ENCODE data around the gene ZBP1. TPM values are rescaled to one million over a fixed set of nuclear protein-coding genes. Genes with fewer than 3 reads are reported as not detected.

The ZBP1 gene
- total RNA-seq, 2 experiments from 2014 or later = 10.2 to 11.7 TPM

DNA sequence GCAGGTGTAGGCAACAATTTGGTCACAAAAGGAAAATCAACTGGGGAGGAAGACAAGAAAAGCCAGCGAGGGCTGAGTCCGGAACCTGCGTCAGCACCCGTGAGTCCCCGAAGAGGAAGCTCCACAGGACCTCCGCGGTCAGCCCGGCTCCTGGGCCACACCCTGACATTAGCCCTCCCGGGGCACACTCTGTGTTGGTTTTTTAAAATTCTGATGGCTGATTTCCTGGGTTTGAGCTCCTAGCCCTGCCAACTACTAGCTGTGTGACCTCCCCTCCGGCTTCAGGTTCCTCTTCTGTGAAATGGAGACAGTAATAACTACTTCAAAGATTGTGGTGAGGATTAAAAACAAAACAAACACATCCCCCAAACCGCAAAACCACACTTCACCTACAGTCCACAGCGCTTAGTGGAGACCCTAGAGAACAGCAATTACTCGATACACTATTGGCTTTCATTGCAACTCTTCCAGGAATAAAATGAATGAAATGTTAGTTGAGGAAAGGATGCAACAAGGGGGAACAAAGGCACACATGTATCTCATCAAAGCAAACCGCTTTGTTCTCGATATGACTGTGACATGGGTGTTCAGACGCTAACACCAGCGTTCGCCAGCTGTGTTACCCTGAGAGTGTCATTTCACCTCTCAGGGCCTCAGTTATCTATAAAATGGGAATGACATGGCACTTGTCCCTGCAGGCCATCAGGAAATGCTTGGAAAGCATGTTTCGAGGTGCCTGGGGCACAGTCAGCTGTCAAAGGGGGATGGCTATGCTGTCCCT, 985 bp downstream of the ZBP1 start:
- Mint-ChIP-seq H3K9me3 (ENCODE audit: insufficient read depth) (peaks cover 2% of the 10 kb centered on the region), H3K27me3 (ENCODE audit: low read depth) (peaks cover 2% of the 10 kb centered on the region), H3K36me3 (ENCODE audit: low read depth) (peaks cover 10% of the 10 kb centered on the region), H3K4me1 (ENCODE audit: low read depth) (peaks cover 72% of the 10 kb centered on the region), H3K4me3 (peak overlapping the region; percentile 79), H3K27ac (peak overlapping the region; percentile 96)
- ChIA-PET CTCF (interaction anchor here (0.9 to 8.2 kb wide), 14 partner anchors 10 to 561 kb away, joined by 3 to 75 read pairs (median 6); no protein-coding TSS in a partner anchor), POLR2A (interaction anchor here (0.7 to 3.2 kb wide), 13 partner anchors 9 to 1032 kb away, joined by 3 to 52 read pairs (median 4); partner anchors contain the start of genes RBM38 and STX16)
- DNase-seq = peak; percentile 95
- peak; percentile 77 for ATAC-seq

DNA sequence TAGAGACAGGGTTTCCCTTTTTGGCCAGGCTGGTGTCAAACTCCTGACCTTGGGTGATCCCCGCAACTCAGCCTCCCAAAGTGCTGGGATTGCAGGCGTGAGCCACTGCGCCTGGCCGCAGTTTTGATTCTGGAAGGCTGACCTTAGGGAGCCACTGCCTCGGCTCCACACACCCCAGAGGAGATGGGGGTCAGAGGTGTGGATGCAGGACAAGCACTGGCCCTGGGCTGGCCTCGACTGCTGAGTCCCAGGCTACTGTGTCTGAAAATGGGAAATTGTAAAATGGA, 1.5 kb downstream of the ZBP1 start:
- CTCF ChIA-PET = interaction anchor here (0.9 to 8.2 kb wide), 11 partner anchors 10 to 221 kb away, joined by 3 to 75 read pairs (median 8); no protein-coding TSS in a partner anchor
- DNase-seq = no peak
- Mint-ChIP-seq H3K27me3 (ENCODE audit: low read depth) (peaks cover under 1% of the 10 kb centered on the region), H3K9me3 (ENCODE audit: insufficient read depth) (no peaks in the 10 kb centered on the region), H3K27ac (peak overlapping the region; percentile 96), H3K4me3 (peak overlapping the region; percentile 79), H3K36me3 (ENCODE audit: low read depth) (peaks cover 5% of the 10 kb centered on the region), H3K4me1 (ENCODE audit: low read depth) (peaks cover 72% of the 10 kb centered on the region)
- no peak for ATAC-seq
- POLR2A ChIA-PET = interaction anchor here (0.8 to 3.2 kb wide), 7 partner anchors 10 to 229 kb away, joined by 3 to 52 read pairs (median 4); partner anchors contain the start of gene RBM38

DNA sequence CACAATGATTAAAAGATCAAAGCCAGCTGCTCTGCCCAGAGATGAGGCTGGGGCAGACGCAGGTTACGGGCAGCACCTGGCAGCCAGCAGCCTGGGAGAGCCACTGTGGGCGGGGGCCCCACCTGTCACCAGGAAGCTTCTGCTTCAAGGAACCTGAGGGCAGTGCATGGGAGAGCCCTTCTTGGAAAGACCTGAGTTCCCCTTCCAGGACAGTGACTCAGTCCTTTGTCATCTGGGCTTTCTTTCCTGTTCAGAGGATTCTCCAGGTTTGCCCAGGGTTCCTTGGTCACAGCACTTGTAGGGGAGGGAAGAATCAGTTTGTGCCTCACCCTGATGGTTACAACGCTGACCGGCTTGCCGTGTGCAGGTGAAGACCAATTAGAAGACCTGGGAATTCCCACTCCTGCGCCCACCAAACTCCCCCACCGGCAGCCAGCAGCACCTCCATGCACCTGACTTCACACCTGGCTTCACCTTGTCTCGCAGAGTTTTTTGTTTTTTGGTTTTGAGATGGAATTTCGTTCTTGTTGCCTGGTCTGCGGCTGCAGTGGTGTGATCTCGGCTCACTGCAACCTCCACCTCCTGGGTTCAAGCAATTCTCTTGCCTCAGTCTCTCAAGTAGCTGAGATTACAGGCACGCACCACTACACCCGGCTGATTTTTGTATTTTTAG, 2.0 kb downstream of the ZBP1 start:
- no peak for ATAC-seq
- peak; percentile 37 for DNase-seq
- POLR2A ChIA-PET = interaction anchor here (0.9 to 2.9 kb wide), 4 partner anchors 9 to 228 kb away, joined by 4 to 8 read pairs (median 6); partner anchors contain the start of gene RBM38
- no peaks in the 10 kb centered on the region for H3K9me3 Mint-ChIP-seq (ENCODE audit: insufficient read depth)
- no peaks in the 10 kb centered on the region for H3K27me3 Mint-ChIP-seq (ENCODE audit: low read depth)
- H3K36me3 Mint-ChIP-seq (ENCODE audit: low read depth) = peaks cover 7% of the 10 kb centered on the region
- H3K4me3 Mint-ChIP-seq = peak overlapping the region; percentile 79
- H3K27ac Mint-ChIP-seq = peak overlapping the region; percentile 96
- CTCF ChIA-PET = interaction anchor here (1.1 to 8.2 kb wide), 6 partner anchors 11 to 63 kb away, joined by 3 to 69 read pairs (median 14); no protein-coding TSS in a partner anchor
- H3K4me1 Mint-ChIP-seq (ENCODE audit: low read depth) = peaks cover 71% of the 10 kb centered on the region

DNA sequence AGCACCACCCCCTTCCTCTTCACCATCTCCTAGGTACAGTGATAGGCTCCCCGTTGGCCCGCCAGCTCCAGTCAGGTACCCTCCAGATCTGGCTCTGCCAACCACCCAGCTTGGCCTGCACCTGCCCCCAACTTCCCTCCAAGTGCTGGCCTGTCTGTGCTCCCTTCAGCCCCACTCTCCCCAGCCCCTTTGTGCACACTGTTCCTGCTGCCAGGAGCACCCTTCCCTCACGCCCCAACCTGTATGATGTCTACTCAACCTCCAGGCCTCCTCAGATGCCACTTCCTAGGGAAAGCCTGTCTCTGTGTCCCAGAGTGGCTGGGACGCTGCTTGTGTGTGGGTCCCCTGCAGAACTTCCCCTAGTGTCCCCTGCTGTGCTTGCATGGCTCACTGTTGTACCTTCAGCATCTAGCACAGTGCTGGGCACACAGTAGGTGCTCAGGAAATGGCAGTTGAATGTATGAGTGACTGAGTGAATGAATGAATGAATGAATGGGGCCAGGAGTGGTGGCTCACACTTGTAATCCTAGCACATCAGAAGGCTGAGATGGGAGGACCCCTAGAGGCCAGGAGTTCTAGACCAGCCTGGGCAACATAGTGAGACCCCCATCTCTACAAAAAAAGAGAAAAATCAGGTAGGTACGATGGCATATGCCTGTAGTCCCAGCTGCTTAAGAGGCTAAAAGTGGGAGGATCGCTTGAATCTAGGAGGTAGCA, 3.0 kb downstream of the ZBP1 start:
- Mint-ChIP-seq H3K9me3 (ENCODE audit: insufficient read depth) (no peaks in the 10 kb centered on the region), H3K36me3 (ENCODE audit: low read depth) (peaks cover 12% of the 10 kb centered on the region), H3K4me3 (no peak overlapping the region), H3K4me1 (ENCODE audit: low read depth) (peaks cover 61% of the 10 kb centered on the region), H3K27me3 (ENCODE audit: low read depth) (no peaks in the 10 kb centered on the region), H3K27ac (peak overlapping the region; percentile 14)
- ATAC-seq (no peak), DNase-seq (no peak)
- CTCF ChIA-PET = interaction anchor here (1.6 to 8.2 kb wide), 4 partner anchors 12 to 593 kb away, joined by 4 to 69 read pairs (median 34); no protein-coding TSS in a partner anchor
- POLR2A ChIA-PET = interaction anchor here (0.9 to 1.8 kb wide), 2 partner anchors 10 to 15 kb away, joined by 4 read pairs; no protein-coding TSS in a partner anchor

DNA sequence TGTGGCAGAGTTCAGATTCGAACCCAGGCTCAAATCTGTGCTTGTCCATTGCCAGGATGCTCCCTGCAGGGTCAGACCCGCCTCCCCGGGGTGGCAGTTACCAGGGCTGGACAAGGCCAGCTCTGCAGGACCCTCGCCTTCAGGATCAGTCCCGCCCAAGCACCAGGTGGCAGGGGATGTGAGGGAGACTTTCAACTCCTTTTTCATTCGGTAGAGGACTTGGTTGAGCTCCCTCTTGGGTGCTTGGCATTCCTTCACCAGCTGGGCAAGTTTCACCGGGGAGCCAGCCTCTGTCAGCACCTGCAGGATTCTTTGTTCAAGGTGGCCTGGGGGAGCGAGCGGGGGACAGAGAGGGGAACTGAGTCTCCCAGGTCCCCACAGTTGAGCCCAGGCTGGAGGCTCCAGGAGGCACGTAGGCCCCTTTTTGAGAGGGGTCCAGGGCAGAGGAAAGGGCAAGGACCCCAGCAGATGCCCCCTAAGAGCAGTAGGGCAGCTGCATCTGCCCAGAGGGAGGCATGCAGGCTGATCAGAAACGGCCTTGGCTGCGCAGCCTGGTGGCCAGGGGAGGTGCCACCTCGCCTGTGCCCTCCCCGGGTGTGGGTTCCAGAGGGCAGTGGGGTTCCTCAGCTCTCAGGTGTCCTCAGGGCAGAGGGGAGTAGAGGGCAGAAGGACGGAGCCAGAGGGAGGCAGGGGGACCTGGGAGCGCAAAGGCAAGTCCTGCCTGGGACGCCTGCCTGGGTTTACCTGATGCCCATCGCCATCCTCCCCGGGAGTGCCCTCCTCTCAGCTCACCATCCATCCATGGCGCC, 3.9 kb downstream of the ZBP1 start:
- ChIA-PET CTCF (interaction anchor here (1.6 to 2.1 kb wide), 3 partner anchors 20 to 594 kb away, joined by 4 to 8 read pairs (median 5); no protein-coding TSS in a partner anchor), POLR2A (interaction anchor here (0.8 kb wide), 1 partner anchor 10 kb away, joined by 3 read pairs; no protein-coding TSS in a partner anchor)
- Mint-ChIP-seq H3K27me3 (ENCODE audit: low read depth) (no peaks in the 10 kb centered on the region), H3K27ac (no peak overlapping the region), H3K4me1 (ENCODE audit: low read depth) (peaks cover 52% of the 10 kb centered on the region), H3K36me3 (ENCODE audit: low read depth) (peaks cover 12% of the 10 kb centered on the region), H3K9me3 (ENCODE audit: insufficient read depth) (no peaks in the 10 kb centered on the region), H3K4me3 (no peak overlapping the region)
- ATAC-seq = no peak
- no peak for DNase-seq

DNA sequence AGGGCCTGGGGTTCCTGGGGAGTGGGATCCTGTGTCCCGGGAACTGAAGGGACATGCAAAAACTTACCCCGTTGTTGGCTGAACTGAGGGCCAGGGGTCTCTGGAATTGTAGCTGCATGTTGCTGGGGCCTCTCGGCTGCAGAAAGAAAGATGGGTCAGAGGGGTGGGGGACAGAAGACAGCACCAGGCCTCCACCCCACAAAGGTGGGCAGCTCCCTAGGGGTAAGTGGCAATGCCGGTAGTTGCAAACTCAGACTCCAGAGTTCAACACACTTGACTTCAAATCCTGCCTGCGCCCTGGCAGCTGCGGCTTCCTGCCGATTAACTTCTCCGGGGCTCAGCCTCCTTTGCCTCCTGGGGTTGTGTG, 4.8 kb downstream of the ZBP1 start:
- CTCF ChIA-PET = interaction anchor here (1.6 to 2.1 kb wide), 3 partner anchors 19 to 595 kb away, joined by 4 to 8 read pairs (median 5); no protein-coding TSS in a partner anchor
- Mint-ChIP-seq H3K9me3 (ENCODE audit: insufficient read depth) (no peaks in the 10 kb centered on the region), H3K4me1 (ENCODE audit: low read depth) (peaks cover 43% of the 10 kb centered on the region), H3K27ac (no peak overlapping the region), H3K4me3 (no peak overlapping the region), H3K36me3 (ENCODE audit: low read depth) (peaks cover 18% of the 10 kb centered on the region), H3K27me3 (ENCODE audit: low read depth) (no peaks in the 10 kb centered on the region)
- ATAC-seq (no peak), DNase-seq (no peak)
- POLR2A ChIA-PET = interaction anchor here (0.8 kb wide), 1 partner anchor 9 kb away, joined by 3 read pairs; no protein-coding TSS in a partner anchor

DNA sequence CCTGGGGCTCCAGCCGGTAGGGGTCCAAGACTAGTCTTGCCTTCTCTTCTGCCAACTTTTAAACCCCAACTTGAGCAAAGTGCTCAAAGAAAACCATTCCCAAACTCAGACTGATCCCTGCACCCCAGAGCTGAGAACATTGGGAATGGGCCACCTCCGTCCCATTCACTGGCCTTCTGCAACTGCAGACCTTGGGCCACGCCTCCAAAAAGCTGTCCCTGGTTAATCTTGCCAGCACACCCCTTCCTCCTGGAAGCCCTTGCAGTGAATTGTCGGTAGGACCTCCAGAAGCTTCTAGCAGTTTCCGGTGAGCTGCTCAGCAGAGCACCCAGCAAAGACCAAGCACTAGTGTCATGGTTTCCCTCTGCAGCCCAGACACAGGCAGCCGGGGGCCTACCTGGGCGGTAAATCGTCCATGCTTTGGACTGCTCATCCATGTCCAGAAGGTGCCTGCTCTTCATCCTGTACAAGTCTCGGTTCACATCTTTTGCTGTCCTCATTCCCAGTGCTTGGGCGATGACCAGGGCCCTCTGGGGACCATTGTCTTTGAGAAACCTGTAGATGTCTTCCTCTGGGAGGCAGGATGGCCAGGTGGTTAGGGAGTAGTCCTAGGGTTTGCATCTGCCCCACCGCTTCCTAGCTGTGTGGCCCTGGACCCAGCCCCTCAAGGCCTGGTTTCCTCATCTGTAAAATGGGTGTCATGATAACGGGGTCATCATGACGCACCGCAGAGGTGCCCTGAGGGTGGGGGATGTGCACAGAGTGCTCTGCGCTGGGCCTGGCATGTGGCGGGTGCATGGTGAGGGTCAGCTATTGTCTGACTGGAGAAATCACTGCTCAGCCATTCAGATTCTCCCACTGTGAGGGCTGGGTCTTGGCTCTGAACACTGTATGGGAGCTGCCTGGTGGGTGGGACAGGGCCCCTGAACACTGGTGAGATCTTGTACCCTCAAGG, 5.5 kb downstream of the ZBP1 start:
- Mint-ChIP-seq H3K27me3 (ENCODE audit: low read depth) (no peaks in the 10 kb centered on the region), H3K9me3 (ENCODE audit: insufficient read depth) (no peaks in the 10 kb centered on the region), H3K27ac (no peak overlapping the region), H3K4me3 (no peak overlapping the region), H3K4me1 (ENCODE audit: low read depth) (peaks cover 36% of the 10 kb centered on the region), H3K36me3 (ENCODE audit: low read depth) (peaks cover 19% of the 10 kb centered on the region)
- POLR2A ChIA-PET = no interaction called here
- CTCF ChIA-PET = interaction anchor here (1.8 to 2.1 kb wide), 2 partner anchors 18 to 39 kb away, joined by 5 to 8 read pairs; no protein-coding TSS in a partner anchor
- DNase-seq = no peak
- no peak for ATAC-seq

DNA sequence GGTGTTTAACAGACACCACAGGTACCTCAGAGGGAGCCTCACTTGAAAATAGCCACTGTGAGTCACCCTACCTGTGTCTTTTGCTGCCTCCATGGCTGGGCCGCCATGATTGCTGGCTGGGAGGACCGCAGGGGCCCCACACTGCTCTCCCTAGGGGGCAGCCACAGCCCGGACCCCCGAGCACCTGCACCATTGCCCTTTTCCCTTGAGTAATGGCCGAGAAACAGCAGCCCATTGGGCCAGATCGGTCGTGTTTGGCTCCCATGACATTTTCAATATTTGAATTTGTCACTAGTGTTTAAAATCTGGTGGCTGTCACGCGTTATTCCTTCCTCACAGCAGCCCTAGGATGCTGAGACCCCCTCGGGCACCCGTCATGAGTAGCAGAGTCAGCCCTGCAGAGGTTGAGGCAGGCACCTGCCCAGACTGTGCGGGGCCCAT, 6.7 kb downstream of the ZBP1 start:
- ChIA-PET CTCF (no interaction called here), POLR2A (no interaction called here)
- H3K9me3 Mint-ChIP-seq (ENCODE audit: insufficient read depth) = no peaks in the 10 kb centered on the region
- ATAC-seq (no peak), DNase-seq (no peak)
- H3K4me3 Mint-ChIP-seq = no peak overlapping the region
- H3K27ac Mint-ChIP-seq = no peak overlapping the region
- H3K27me3 Mint-ChIP-seq (ENCODE audit: low read depth) = no peaks in the 10 kb centered on the region
- H3K4me1 Mint-ChIP-seq (ENCODE audit: low read depth) = peaks cover 23% of the 10 kb centered on the region
- H3K36me3 Mint-ChIP-seq (ENCODE audit: low read depth) = peaks cover 22% of the 10 kb centered on the region

DNA sequence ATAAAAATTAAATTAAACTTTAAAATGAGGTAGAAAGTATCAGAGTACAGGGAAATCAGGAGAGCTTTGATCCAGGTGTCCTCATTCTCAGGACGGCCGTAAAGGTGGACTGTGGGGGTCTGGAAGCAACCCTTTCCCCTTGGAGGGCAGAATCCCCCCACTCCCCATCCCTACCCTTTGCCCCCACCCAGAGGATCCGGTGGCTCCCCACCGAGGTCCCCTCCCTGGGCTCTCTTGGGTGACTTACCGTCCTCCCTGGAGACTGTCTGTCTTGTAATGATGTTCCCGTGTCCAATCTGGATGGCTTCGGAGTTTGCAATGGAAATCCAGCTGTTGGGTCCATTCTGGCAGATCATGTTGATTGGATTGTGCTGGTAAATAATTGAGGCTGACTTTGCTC, 7.3 kb downstream of the ZBP1 start:
- no peak overlapping the region for H3K27ac Mint-ChIP-seq
- DNase-seq = no peak

DNA sequence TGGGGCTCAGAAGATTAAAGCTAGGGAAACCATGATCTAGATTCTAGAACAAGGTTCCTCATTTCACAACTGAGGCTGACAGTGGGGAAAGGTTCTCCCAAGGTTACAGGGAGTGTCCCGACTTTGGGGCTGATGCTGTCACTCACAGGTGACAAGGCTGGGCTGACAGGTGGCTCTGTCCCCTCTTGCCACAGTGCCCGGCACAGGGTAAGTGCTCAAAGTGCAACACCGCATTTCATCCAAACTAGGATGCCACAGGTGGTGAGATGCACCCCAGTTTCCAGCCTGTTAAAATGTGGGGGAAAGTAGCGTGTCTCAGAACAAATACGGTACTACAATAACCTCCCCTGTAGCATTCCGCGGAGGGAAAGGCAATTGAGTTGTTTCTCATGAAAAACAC, 7.8 kb downstream of the ZBP1 start:
- H3K9me3 Mint-ChIP-seq (ENCODE audit: insufficient read depth) = no peaks in the 10 kb centered on the region
- no peak overlapping the region for H3K27ac Mint-ChIP-seq
- POLR2A ChIA-PET = no interaction called here
- H3K4me3 Mint-ChIP-seq = no peak overlapping the region
- H3K36me3 Mint-ChIP-seq (ENCODE audit: low read depth) = peaks cover 24% of the 10 kb centered on the region
- peaks cover 13% of the 10 kb centered on the region for H3K4me1 Mint-ChIP-seq (ENCODE audit: low read depth)
- CTCF ChIA-PET = interaction anchor here (1.2 to 1.7 kb wide), 3 partner anchors 10 to 41 kb away, joined by 3 to 5 read pairs (median 4); no protein-coding TSS in a partner anchor
- DNase-seq (no peak), ATAC-seq (no peak)
- H3K27me3 Mint-ChIP-seq (ENCODE audit: low read depth) = no peaks in the 10 kb centered on the region

More for the DNA sequence above, 7.3 kb downstream of the ZBP1 start:
- Mint-ChIP-seq H3K4me1 (ENCODE audit: low read depth) (peaks cover 18% of the 10 kb centered on the region), H3K9me3 (ENCODE audit: insufficient read depth) (no peaks in the 10 kb centered on the region), H3K4me3 (no peak overlapping the region), H3K36me3 (ENCODE audit: low read depth) (peaks cover 22% of the 10 kb centered on the region), H3K27me3 (ENCODE audit: low read depth) (no peaks in the 10 kb centered on the region)
- no peak for ATAC-seq
- ChIA-PET CTCF (interaction anchor here (1.2 kb wide), 1 partner anchor 41 kb away, joined by 4 read pairs; no protein-coding TSS in a partner anchor), POLR2A (no interaction called here)
